ENCODE results near the gene SHTN1.
A peak's percentile ranks its signal among the peaks of the same experiment; 100 is the strongest.

Gene SHTN1

GRCh38 chr10:116873134-116873533 lies 131.9 kb downstream of the SHTN1 start:
- DNase-seq (ENCODE audit: low spot score), result no peak

GRCh38 chr10:116870949-116871348 lies 134.0 kb downstream of the SHTN1 start:
- DNase-seq (ENCODE audit: low spot score), result no peak

- no peak for DNase-seq (ENCODE audit: low spot score)
Measured at GRCh38 chr10:116868722-116869121, 136.3 kb downstream of the SHTN1 start.

GRCh38 chr10:116868198-116868676 lies 136.8 kb downstream of the SHTN1 start:
- DNase-seq (ENCODE audit: low spot score), result no peak

GRCh38 chr10:116866987-116867595 lies 137.9 kb downstream of the SHTN1 start:
- DNase-seq (ENCODE audit: low spot score), result peak; percentile 11

- DNase-seq (ENCODE audit: low spot score), result no peak
Measured at GRCh38 chr10:116866066-116866465, 138.9 kb downstream of the SHTN1 start.

- no peak for DNase-seq (ENCODE audit: low spot score)
Measured at GRCh38 chr10:116864436-116864835, 140.6 kb downstream of the SHTN1 start.

- no peak for DNase-seq (ENCODE audit: low spot score)
Measured at GRCh38 chr10:116861796-116862195, 143.2 kb downstream of the SHTN1 start.

- no peak for DNase-seq (ENCODE audit: low spot score)
Measured at GRCh38 chr10:116857156-116857555, 147.8 kb downstream of the SHTN1 start.

GRCh38 chr10:116853701-116854100 lies 151.3 kb downstream of the SHTN1 start:
- no peak for DNase-seq (ENCODE audit: low spot score)

- no peak for DNase-seq (ENCODE audit: low spot score)
Measured at GRCh38 chr10:116853287-116853686, 151.7 kb downstream of the SHTN1 start.

- DNase-seq (ENCODE audit: low spot score), result no peak
Measured at GRCh38 chr10:116852246-116852645, 152.7 kb downstream of the SHTN1 start.

- peak; percentile 21 for DNase-seq (ENCODE audit: low spot score)
Measured at GRCh38 chr10:116850058-116850611, 154.9 kb downstream of the SHTN1 start.

GRCh38 chr10:116849248-116850057 lies 155.5 kb downstream of the SHTN1 start, which contains the start of gene ENO4:
ENO4 (plus strand) TSS chr10:116849499; CDS start chr10:116849567, 68 bp downstream.
- peak; percentile 79 for DNase-seq (ENCODE audit: low spot score)

GRCh38 chr10:116848944-116849247 lies 156.1 kb downstream of the SHTN1 start:
- no peak for DNase-seq (ENCODE audit: low spot score)

- peak; percentile 26 for DNase-seq (ENCODE audit: low spot score)
Measured at GRCh38 chr10:116848032-116848943, 156.7 kb downstream of the SHTN1 start.

- peak; percentile 8 for DNase-seq (ENCODE audit: low spot score)
Measured at GRCh38 chr10:116845823-116846222, 159.2 kb downstream of the SHTN1 start.

GRCh38 chr10:116840389-116841075 lies 164.5 kb downstream of the SHTN1 start:
- DNase-seq (ENCODE audit: low spot score), result no peak

- DNase-seq (ENCODE audit: low spot score), result no peak
Measured at GRCh38 chr10:116838143-116838725, 166.8 kb downstream of the SHTN1 start.

- no peak for DNase-seq (ENCODE audit: low spot score)
Measured at GRCh38 chr10:116836902-116837523, 168.0 kb downstream of the SHTN1 start.

GRCh38 chr10:116836083-116836482 lies 168.9 kb downstream of the SHTN1 start:
- no peak for DNase-seq (ENCODE audit: low spot score)

Data from RKO (cell line).